ENCODE data around the gene ABCA1.
"Not testable (repeated sequence)": the region's sequence is repeated elsewhere in the genome, so short reads cannot be mapped to it uniquely, and the experiment has no call there.

The ABCA1 gene

GRCh38 chr9:104787306-104788015 lies 140.5 kb downstream of the ABCA1 start:
- DNase-seq: no peak

- no peak for DNase-seq
These were observed 141.7 kb downstream of the ABCA1 start for GRCh38 chr9:104786293-104786692.

DNA sequence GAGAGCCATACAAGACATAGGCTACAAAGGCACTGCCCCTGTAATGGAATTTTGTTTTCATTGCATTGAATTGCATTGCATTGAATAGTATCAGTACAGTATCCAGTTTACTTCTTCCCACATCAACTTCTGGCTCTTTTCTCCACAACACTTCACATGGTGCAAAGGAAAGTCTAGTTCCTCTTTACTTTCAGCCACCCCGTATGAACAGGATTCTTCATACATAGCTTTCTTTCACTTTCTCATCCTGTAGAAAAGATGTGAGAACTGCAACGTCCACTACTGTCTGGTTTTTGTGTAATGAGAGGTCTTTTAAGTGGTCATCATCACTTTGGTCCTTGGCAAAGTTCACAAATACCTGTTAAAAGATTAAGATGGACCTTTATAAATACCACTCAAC lies 143.9 kb downstream of the ABCA1 start:
- DNase-seq: no peak

- DNase-seq: no peak
These were observed 144.4 kb downstream of the ABCA1 start for GRCh38 chr9:104783588-104783987.

DNA sequence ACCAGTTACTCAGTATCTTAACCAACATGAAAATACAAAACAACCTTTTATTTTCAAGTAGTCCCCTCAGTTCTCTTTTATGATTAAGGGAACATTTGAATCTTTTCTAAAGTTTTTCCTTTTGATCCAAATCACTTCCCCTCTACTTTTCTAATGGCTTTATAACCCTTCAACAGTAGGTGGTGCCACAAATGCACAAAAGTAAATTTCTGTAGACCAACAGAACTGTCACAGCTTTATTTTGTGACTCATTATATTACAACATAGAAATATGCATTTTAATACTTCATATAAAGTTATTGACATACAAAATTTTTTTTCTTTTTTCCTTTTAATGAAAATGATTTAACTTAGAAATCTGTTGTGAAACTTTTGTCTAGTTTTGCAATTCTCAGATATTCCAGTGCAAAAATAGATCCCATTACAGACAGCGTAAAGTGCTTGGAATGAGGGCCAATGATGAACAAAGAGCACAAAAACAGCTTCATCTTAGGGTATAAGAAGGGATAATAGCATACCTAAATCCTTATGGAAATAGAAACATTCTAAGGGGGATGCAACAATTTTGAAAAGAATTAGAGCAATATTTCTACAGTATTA lies 147.1 kb downstream of the ABCA1 start:
- DNase-seq: no peak

DNA sequence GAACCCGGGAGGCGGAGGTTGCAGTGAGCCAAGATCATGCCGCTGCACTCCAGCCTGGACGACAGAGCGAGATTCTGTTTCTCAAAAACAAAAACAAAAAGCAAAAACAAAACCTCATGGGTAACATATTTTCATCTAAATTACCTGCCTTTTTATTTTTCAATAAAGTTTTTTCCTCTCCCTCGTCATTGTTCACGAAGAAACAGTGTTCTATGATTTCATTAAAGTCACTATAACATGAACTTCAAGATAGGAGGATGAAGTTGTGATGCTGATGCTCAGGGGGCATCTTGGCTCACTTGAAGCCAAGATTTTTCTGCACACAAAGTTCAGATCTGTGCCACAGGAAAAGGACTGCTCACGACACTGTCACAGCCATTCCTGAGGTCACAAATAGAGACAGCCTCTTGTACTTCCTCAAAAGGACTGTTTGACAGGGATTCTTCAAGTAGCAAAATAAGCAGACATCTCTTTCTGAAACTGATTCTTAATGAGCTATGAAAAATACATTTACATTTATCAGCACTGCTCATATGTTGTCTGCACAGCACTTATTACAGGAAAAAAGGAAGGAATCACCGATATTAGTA lies 147.9 kb downstream of the ABCA1 start:
- DNase-seq: no peak

DNA sequence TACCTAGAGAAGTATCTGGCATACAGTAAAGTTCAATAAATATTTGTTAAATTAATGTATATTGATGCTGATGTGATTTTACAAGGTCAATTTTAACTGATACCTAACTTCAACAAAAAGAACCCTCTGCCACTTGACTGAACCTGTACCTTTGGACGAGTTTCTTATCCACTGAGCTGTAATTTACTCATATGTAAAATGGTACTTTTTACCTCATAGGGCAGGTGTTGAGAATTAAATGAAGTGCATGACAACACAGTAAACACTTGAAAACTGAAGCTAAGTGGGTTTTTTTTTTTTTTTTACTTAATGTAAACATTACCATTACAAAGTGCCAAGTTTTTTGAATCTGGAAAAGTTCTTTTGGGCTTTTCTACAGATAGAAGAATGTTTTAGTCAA lies 148.6 kb downstream of the ABCA1 start:
- DNase-seq: no peak

DNA sequence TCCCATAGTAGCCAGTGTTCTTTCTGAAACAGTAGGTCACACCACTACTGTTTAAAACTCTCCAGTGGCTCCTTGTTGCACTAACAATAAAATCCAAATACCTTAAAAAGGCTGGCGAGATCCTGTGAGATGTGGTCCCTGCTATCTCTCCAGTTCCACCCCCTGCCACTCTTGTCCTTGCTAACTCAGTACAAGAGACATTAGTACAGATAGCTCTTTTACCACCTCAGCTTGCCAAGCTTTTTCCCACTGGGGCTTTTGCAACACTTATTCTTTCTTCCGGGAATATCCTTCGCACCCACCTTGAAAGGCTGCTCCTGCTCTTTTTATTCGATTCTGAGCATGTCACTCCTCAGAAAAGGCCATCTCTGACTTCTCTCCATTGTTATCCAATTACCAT lies 149.2 kb downstream of the ABCA1 start:
- DNase-seq: no peak

GRCh38 chr9:104776797-104777196 lies 151.2 kb downstream of the ABCA1 start:
- no peak for DNase-seq

- no peak for DNase-seq
These were observed 152.0 kb downstream of the ABCA1 start for GRCh38 chr9:104775976-104776375.

DNA sequence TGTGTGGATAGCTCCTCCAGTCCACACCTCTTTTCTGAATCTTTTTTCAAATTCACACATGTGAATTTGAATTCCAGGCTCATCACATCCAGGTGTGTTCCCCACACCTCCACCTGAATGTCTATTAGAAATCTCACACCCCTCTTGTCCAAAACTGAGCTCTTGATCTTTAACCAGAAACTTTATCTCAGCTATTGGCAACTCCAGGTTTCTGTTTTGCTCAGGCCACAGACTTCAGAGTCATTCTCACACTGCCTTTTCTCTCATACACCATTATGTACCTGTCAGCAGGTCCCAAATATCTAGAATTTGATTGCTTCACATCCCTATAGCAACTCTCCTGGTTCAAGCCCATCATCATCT lies 152.4 kb downstream of the ABCA1 start:
- no peak for DNase-seq

- no peak for DNase-seq
These were observed 153.0 kb downstream of the ABCA1 start for GRCh38 chr9:104774831-104775573.

- no peak for DNase-seq
These were observed 153.8 kb downstream of the ABCA1 start for GRCh38 chr9:104774132-104774531.

DNA sequence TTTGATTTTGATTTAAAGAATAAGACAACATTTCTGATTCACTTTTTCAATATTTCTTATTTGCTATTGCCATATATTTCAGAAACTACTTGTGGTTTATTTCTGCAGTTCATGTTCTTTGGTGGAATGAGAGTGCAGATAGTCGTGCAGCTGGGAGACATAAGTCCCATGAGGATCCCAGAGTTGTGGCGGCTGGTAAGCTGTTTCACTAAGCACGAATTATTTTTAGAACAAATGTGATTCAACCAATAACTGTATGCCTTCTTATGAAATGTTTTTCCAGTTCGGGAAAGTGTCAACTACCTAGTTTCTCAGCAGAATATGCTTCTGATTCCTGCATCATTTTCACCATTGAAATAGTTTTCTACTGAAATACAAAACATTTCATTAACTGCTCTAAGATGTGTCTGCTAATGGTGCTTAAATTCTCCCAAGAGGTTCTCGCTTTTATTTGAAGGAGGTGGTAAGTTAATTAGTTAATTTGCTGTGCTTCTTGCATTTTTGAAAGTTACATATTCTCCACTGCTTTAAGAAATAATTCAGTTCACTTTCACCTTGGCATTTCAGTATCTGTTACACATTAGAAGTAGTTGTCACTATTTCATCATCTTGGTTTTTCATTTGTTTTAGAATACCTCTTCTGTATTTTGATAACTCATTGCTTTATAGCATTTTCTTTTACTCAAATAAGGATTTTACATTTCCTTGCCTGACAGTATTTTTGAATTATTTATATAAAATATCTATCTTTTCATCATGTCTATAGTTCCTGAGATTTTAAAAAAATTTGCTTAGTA lies 155.0 kb downstream of the ABCA1 start:
- no peak for DNase-seq

GRCh38 chr9:104769655-104770054 lies 158.3 kb downstream of the ABCA1 start:
- no peak for DNase-seq

- DNase-seq: not testable (repeated sequence)
These were observed 158.9 kb downstream of the ABCA1 start for GRCh38 chr9:104769029-104769428.

DNA sequence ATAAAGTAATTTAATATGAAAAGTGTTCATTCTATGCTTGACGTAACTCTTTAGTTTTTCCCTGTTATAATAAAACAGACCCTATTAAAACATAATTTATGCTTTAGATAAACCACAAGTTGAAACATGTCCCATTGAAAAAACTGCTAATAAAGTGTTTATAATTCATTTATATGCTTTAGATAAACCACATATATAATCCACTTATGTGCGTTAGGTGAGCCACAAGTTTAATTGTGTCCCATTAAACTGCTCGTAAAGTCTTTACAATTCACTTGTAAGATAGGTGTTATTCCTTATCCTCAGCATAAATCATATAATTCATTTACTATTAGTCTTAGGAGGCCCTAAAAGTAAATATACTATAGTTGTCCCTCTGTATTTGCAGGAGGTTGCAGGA lies 160.4 kb downstream of the ABCA1 start:
- no peak for DNase-seq

DNA sequence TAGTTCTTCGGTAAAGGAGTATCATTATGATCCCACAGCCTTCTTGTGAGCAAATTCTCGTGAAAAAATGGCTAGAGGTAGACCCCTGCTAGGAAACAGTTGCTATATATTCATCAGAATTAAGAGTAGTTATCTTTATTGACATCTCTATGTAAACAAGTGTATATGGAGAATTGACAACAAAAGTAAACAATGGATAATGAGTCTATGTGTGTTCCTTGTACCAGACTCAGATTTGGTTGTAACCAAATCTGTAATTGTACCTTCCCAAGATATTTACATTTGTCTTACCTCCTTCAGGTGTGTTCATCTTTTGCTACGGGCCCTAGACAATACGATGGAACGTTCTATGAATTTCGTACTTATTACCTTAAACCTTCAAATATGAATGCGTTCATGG lies 161.9 kb downstream of the ABCA1 start:
- no peak for DNase-seq

DNA sequence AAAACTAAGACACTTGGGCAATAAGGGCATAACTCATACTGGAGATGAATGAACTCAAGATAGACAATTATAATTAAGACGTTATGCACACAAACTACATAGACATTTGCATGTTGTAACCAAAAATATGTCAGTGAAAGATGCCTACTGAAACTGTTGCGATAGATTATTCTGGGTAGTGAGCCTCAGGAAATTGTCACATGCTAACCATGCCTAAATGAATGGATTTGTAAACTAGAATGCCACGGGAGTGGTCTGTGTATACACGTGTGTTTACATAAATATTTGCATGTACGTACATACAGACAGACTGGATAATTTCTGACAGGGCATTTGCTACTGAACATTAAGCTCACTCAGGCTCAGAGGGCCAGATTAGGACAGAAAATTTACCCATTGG lies 162.8 kb downstream of the ABCA1 start:
- no peak for DNase-seq

DNA sequence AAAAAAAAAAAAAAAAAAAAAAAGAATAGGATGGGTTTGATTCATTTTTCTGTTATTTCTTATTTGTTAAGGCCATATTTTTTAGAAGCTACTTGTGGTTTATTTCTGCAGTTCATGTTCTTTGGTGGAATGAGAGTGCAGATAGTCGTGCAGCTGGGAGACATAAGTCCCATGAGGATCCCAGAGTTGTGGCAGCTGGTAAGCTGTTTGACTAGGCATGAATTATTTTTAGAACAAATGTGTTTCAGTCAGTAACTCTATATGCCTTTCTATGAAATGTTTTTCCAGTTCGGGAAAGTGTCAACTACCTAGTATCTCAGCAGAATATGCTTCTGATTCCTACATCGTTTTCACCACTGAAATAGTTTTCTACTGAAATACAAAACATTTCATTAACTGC lies 169.0 kb downstream of the ABCA1 start:
- no peak for DNase-seq

DNA sequence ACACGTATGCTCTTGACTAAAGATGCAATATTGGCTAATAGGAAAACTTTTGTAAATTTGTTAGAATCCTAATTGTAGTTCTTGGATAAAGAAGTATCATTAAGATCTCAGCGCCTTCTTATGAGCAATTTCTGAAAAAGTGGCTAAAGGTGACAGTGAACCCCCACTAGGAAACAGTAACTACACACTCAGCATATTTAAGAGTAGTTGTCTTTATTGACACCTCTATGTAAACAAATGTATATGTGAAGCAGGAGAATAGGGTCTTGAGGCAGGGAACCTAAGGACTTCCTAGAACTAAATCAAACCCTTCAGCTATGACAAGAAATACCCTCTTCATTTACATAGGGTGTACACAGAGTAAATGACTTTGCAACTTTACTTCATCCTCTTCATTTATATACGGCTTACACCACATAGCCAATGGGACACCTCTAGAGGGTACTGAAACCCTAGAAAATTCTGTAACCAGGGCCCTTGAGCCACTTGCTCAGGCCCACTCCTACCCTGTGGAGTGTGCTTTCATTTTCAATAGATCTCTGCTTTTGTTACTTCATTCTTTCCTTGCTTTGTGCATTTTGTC lies 177.7 kb downstream of the ABCA1 start:
- no peak for DNase-seq

DNA sequence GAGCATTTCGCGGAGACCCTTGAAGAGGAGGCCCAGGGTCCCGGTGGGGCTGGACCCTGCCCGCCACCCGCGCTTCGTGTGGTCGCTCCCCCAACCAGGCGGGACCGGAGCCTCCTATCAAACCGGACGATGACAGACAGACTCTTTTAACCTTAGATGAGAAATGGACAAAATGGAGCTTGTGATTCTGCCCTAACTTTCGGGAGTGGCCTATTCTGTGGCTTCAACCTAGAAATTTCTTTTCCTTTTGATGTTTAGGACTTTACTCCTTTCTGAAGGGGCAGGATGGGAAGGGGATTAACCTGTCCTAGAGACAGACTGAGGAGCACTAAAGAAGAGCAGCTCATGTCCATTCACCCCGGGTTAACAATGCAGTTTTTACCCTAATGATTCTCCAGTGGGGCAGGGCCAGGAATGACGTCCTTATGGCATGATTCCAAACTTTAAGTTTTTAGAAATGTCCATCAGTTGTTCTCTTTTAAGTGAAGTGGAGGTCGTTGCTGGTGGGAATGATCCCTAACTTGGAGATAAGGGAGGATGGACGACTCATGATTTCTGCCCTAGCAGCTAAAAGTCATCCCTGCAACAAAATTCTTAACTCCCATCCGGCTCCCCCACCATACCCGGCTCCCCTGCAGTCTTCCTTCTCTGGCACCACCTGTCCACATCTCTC lies 179.5 kb downstream of the ABCA1 start:
- no peak for DNase-seq

All from activated effector memory CD4-positive, alpha-beta T cell treated with Interleukin-2 at 50 U/mL for 16 hours (primary cell).